Measurements from ENCODE around the gene TMEM115.

DNA sequence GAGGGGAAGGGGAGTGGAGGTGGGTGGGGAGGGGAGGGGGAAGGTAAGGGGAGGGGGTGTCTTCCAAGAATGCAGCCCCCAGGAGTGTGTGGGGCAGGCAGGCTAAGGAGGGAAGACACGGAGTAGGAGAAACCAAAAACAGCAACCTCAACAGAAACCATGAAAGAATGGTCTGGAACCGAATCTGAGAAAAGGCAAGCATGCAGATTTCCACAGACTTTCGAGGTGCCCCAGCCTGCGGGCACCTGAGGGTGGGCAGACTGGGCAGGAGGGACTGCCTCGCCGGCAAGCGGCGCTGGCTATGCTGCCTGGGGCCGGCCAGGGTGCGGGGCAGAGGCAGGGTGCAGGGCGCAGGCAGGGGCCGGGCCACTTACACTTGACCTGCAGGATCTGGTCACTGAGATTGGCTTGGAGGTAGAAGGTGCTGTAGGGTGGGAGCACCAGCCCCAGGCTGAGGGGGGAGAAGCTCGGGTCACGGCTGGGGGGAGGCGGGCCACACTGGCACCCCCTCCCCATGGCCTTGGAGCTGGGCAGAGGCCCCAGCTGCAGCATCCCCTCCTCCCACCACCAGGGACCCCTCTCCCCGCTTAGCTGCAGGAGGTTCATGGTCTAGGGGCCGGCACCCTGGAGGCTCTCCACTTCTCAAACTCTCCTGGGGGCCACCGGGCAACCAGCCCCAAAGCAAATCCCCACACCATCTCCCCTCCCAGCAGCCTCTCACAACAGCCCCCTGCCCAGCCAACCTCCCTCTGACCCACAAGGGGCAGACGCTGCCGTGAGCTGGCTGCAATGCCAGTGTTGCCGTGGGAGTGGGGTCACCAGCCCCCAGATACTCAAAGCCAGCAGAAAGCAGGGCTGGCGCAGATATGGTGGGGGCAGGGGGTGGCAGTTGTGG is 15.3 kb upstream of the TMEM115 start:
- TF ChIP-seq, protein P1, sequence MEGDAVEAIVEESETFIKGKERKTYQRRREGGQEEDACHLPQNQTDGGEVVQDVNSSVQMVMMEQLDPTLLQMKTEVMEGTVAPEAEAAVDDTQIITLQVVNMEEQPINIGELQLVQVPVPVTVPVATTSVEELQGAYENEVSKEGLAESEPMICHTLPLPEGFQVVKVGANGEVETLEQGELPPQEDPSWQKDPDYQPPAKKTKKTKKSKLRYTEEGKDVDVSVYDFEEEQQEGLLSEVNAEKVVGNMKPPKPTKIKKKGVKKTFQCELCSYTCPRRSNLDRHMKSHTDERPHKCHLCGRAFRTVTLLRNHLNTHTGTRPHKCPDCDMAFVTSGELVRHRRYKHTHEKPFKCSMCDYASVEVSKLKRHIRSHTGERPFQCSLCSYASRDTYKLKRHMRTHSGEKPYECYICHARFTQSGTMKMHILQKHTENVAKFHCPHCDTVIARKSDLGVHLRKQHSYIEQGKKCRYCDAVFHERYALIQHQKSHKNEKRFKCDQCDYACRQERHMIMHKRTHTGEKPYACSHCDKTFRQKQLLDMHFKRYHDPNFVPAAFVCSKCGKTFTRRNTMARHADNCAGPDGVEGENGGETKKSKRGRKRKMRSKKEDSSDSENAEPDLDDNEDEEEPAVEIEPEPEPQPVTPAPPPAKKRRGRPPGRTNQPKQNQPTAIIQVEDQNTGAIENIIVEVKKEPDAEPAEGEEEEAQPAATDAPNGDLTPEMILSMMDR (IDR thresholded peaks at IDR 0.05): no peak
- no peak for TF ChIP-seq ZFX (IDR thresholded peaks at IDR 0.05; ENCODE audit: borderline replicate concordance)

Measured in 22Rv1 (cell line).